SK-N-SH (cell line): ENCODE data around the gene PDGFB. TPM values are rescaled to one million over a fixed set of nuclear protein-coding genes. Genes with fewer than 3 reads are reported as not detected.

Experiments
- CTCF ChIA-PET: fragments of 300-600, 350-600 bp; formaldehyde crosslinking; extraction: SDS; loops from one replicate; lab custom pipeline; 2021; lab: Yijun Ruan, JAX
- POLR2A ChIA-PET: fragments of 350-600 bp; sonication (Branson Sonifier 250); formaldehyde crosslinking; extraction: SDS; loops from one replicate; lab custom pipeline; 2020; ENCODE audit warnings: antibody characterized with exemption, inconsistent platforms; lab: Yijun Ruan, JAX
- DNase-seq: peaks from one replicate; pipeline ENCODE4 v3.0.0; 2012
- H2AFZ ChIP-seq: fragments of 200-600 bp; sonication (generic); 2 replicates; pipeline ENCODE4 v1.8.1; 2016; ENCODE audit warnings: antibody characterized with exemption, mild to moderate bottlenecking, low read depth
- H3F3A ChIP-seq: fragments of 200-600 bp; sonication (generic); replicated peaks from 2 replicates; pipeline ENCODE3; 2016; ENCODE audit warnings: antibody characterized with exemption, mild to moderate bottlenecking; ENCODE audit not compliant: insufficient read depth
- H3K27ac ChIP-seq, 2 experiments: fragments of 200-500 bp in 1 of 2; fragments of 200-600 bp in 1 of 2; sonication (Bioruptor generic) in 1 of 2; sonication (generic), shearing (Covaris generic) in 1 of 2; 2 replicates each; pipeline versions ENCODE4 v1.5.1 to v1.6.1; 2014 to 2016; ENCODE audit warnings: low read depth in 2 of 2, inconsistent platforms in 1 of 2, low read length in 1 of 2, mild to moderate bottlenecking in 1 of 2, mixed read lengths in 1 of 2
- H3K27me3 ChIP-seq: fragments of 200-600 bp; sonication (generic), shearing (Covaris generic); 2 replicates; pipeline ENCODE4 v1.6.1; 2016; ENCODE audit warnings: mixed run types; ENCODE audit not compliant: insufficient read depth
- H3K36me3 ChIP-seq, 2 experiments: fragments of 200-500 bp in 1 of 2; fragments of 200-600 bp in 1 of 2; sonication (Bioruptor generic) in 1 of 2; sonication (generic) in 1 of 2; replicated peaks in 1 of 2; 2 replicates each; pipeline versions ENCODE3 to v1.5.1; 2014 to 2016; ENCODE audit warnings: low read length in 1 of 2, mild to moderate bottlenecking in 1 of 2; ENCODE audit not compliant: insufficient read depth in 2 of 2, control insufficient read depth in 1 of 2
- H3K4me1 ChIP-seq, 2 experiments: fragments of 200-500 bp in 1 of 2; fragments of 200-600 bp in 1 of 2; sonication (Bioruptor generic) in 1 of 2; sonication (generic), shearing (Covaris generic) in 1 of 2; 2 replicates each; pipeline versions ENCODE4 v1.5.1 to v1.6.1; 2014 to 2016; ENCODE audit warnings: low read depth in 1 of 2, low read length in 1 of 2, mixed run types in 1 of 2; ENCODE audit not compliant: insufficient read depth in 2 of 2, control insufficient read depth in 1 of 2
- H3K4me2 ChIP-seq: fragments of 200-600 bp; sonication (generic), shearing (Covaris generic); 2 replicates; pipeline ENCODE4 v1.6.1; 2017; ENCODE audit warnings: mixed run types
- H3K4me3 ChIP-seq, 2 experiments: fragments of 200-500 bp in 1 of 2; fragments of 200-600 bp in 1 of 2; sonication (Bioruptor generic) in 1 of 2; sonication (generic), shearing (Covaris generic) in 1 of 2; 2 replicates each; pipeline versions ENCODE4 v1.5.1 to v1.8.1; 2014 to 2016; ENCODE audit warnings: low read depth in 2 of 2, inconsistent platforms in 1 of 2, low read length in 1 of 2, mild to moderate bottlenecking in 1 of 2, mixed read lengths in 1 of 2, moderate library complexity in 1 of 2
- H3K79me2 ChIP-seq: fragments of 200-600 bp; sonication (generic); 2 replicates; pipeline ENCODE4 v1.8.1; 2017; ENCODE audit warnings: mild to moderate bottlenecking; ENCODE audit not compliant: insufficient read depth
- H3K9ac ChIP-seq: fragments of 200-600 bp; sonication (generic); 2 replicates; pipeline ENCODE4 v1.6.1; 2017; ENCODE audit warnings: mixed run types
- H3K9me2 ChIP-seq: fragments of 200-600 bp; sonication (generic); 2 replicates; pipeline ENCODE4 v1.6.1; 2017; ENCODE audit warnings: mixed run types
- H3K9me3 ChIP-seq: fragments of 200-600 bp; sonication (generic); 2 replicates; pipeline ENCODE4 v1.6.1; 2017; ENCODE audit warnings: mixed run types, mild to moderate bottlenecking, moderate library complexity
- H4K20me1 ChIP-seq: fragments of 200-600 bp; sonication (generic); 2 replicates; pipeline ENCODE4 v1.6.1; 2017; ENCODE audit warnings: mild to moderate bottlenecking, mixed run types; ENCODE audit not compliant: insufficient read depth
- CHD2 ChIP-seq: fragments of 150-350 bp; IDR thresholded peaks from 2 replicates; pipeline ENCODE4 v1.6.1; 2018; ENCODE audit warnings: low read length; ENCODE audit not compliant: partially characterized antibody
- EP300 ChIP-seq, 2 experiments: IDR thresholded peaks; 2 replicates each; pipeline versions ENCODE4 v1.4.0 to v1.6.1; 2012; ENCODE audit warnings: borderline replicate concordance in 1 of 2, low read depth in 1 of 2, low read length in 1 of 2
- EZH2phosphoT487 ChIP-seq: fragments of 200-600 bp; sonication (generic); IDR thresholded peaks from 2 replicates; pipeline ENCODE4 v1.6.1; 2017; ENCODE audit warnings: low read depth, mixed run types, mild to moderate bottlenecking, antibody characterized with exemption, moderate library complexity, borderline replicate concordance
- FOSL2 ChIP-seq: IDR thresholded peaks from 2 replicates; pipeline ENCODE4 v1.4.0; 2012; ENCODE audit warnings: low read depth, mild to moderate bottlenecking, moderate library complexity, borderline replicate concordance
- GATA2 ChIP-seq: sonication (generic); formaldehyde crosslinking; IDR thresholded peaks from 2 replicates; pipeline ENCODE4 v1.5.0; 2020; ENCODE audit warnings: mild to moderate bottlenecking, missing genetic modification reagents
- IRF3 ChIP-seq: fragments of 150-350 bp; IDR thresholded peaks from 2 replicates; pipeline ENCODE4 v1.6.1; 2016; ENCODE audit warnings: mild to moderate bottlenecking, low read depth, low read length
- JUND ChIP-seq: IDR thresholded peaks from 2 replicates; pipeline ENCODE4 v1.4.0; 2012
- MXI1 ChIP-seq: IDR thresholded peaks from 2 replicates; pipeline ENCODE4 v1.6.1; 2012; ENCODE audit warnings: mild to moderate bottlenecking, low read depth, low read length, improper control_type of control experiment
- POLR2AphosphoS5 ChIP-seq: IDR thresholded peaks from 2 replicates; pipeline ENCODE4 v1.6.1; 2012; ENCODE audit warnings: low read depth, low read length
- REST ChIP-seq: IDR thresholded peaks from 2 replicates; pipeline ENCODE4 v1.6.1; 2012; ENCODE audit warnings: mild to moderate bottlenecking, low read depth, low read length, moderate library complexity
- RXRA ChIP-seq: IDR thresholded peaks from 2 replicates; pipeline ENCODE4 v1.4.0; 2012; ENCODE audit warnings: low read depth, mild to moderate bottlenecking, borderline replicate concordance
- TAF1 ChIP-seq: IDR thresholded peaks from 2 replicates; pipeline ENCODE4 v1.6.1; 2012; ENCODE audit warnings: low read depth, mild to moderate bottlenecking, low read length, moderate library complexity, borderline replicate concordance
- TCF12 ChIP-seq: IDR thresholded peaks from 2 replicates; pipeline ENCODE4 v1.4.0; 2012
- WGBS: methylation state at CpG from one replicate; pipeline ENCODE4 v1.1.6; 2017; ENCODE audit warnings: low lambda C conversion rate; 5-methylcytosine and 5-hydroxymethylcytosine counted together
- polyA plus RNA-seq, 3 experiments: library from polyadenylated mRNA; depleted of rRNA; stranded (reverse); fragments of >200 nt; gene quantifications; 2 replicates each; pipeline ENCODE4 v1.2.3, GENCODE V29; 2012

PDGFB gene
- polyA plus RNA-seq, 1 of the 3 experiments (the other 2 are of a cell fraction), result 0.44 TPM

GRCh38 chr22:39214383-39215069 is 30.3 kb downstream of the PDGFB start:
- Histone ChIP-seq H3K4me3 (no peak overlapping the region), H4K20me1 (no peaks in the 10 kb centered on the region), H3K9me2 (no peaks in the 10 kb centered on the region), H3K4me1 (no peaks in the 10 kb centered on the region), H3K9ac (no peak overlapping the region), H3K27me3 (no peaks in the 10 kb centered on the region), H3K4me2 (no peak overlapping the region), H2AFZ (no peak overlapping the region), H3F3A (no peaks in the 10 kb centered on the region), H3K9me3 (no peaks in the 10 kb centered on the region), H3K36me3 (no peaks in the 10 kb centered on the region), H3K79me2 (no peaks in the 10 kb centered on the region), H3K27ac (no peak overlapping the region)
- no peak for DNase-seq
- ChIA-PET CTCF (interaction anchor here (0.9 kb wide), 1 partner anchor 102 kb away, joined by 3 read pairs; no protein-coding TSS in a partner anchor), POLR2A (no interaction called here)
- TF ChIP-seq FOSL2 (peak; percentile 25; the same call in 1 of the 2 replicates), RXRA (no peak), MXI1 (no peak), GATA2 (no peak), JUND (no peak)
- WGBS, result 44% methylated on average over 8 of the region's 8 CpGs

GRCh38 chr22:39214006-39214382 is 30.8 kb downstream of the PDGFB start:
- H3K36me3 ChIP-seq, result no peaks in the 10 kb centered on the region
- ChIA-PET POLR2A (no interaction called here), CTCF (no interaction called here)
- H3K9ac ChIP-seq, result no peak overlapping the region
- no peak overlapping the region for H3K27ac ChIP-seq
- no peaks in the 10 kb centered on the region for H3K4me1 ChIP-seq
- no peak for TF ChIP-seq POLR2AphosphoS5
- no peak for TF ChIP-seq TCF12
- TF ChIP-seq EP300 (IDR thresholded peaks at IDR 0.05; ENCODE audit: borderline replicate concordance in 1 of 2, low read depth in 1 of 2, low read length in 1 of 2), result no peak
- TF ChIP-seq IRF3, result no peak
- no peak for TF ChIP-seq CHD2
- TF ChIP-seq TAF1, result no peak
- TF ChIP-seq REST, result no peak
- TF ChIP-seq EZH2phosphoT487, result no peak
- DNase-seq, result no peak
- H4K20me1 ChIP-seq, result no peaks in the 10 kb centered on the region
- no peaks in the 10 kb centered on the region for H3K79me2 ChIP-seq
- no peak overlapping the region for H2AFZ ChIP-seq
- no peak overlapping the region for H3K4me2 ChIP-seq
- no peaks in the 10 kb centered on the region for H3F3A ChIP-seq
- H3K4me3 ChIP-seq, result no peak overlapping the region
- no peaks in the 10 kb centered on the region for H3K9me3 ChIP-seq
- 95% methylated on average over 3 of the region's 9 CpGs for WGBS
- H3K9me2 ChIP-seq, result no peaks in the 10 kb centered on the region
- no peaks in the 10 kb centered on the region for H3K27me3 ChIP-seq
